Measurements from ENCODE around the gene RABEPK. TPM values are rescaled to one million over a fixed set of nuclear protein-coding genes. Genes with fewer than 3 reads are reported as not detected.

Gene RABEPK, protein sequence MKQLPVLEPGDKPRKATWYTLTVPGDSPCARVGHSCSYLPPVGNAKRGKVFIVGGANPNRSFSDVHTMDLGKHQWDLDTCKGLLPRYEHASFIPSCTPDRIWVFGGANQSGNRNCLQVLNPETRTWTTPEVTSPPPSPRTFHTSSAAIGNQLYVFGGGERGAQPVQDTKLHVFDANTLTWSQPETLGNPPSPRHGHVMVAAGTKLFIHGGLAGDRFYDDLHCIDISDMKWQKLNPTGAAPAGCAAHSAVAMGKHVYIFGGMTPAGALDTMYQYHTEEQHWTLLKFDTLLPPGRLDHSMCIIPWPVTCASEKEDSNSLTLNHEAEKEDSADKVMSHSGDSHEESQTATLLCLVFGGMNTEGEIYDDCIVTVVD
- 10 to 100 TPM; 11.0 to 17.3 (median 15.4) TPM for total RNA-seq

DNA sequence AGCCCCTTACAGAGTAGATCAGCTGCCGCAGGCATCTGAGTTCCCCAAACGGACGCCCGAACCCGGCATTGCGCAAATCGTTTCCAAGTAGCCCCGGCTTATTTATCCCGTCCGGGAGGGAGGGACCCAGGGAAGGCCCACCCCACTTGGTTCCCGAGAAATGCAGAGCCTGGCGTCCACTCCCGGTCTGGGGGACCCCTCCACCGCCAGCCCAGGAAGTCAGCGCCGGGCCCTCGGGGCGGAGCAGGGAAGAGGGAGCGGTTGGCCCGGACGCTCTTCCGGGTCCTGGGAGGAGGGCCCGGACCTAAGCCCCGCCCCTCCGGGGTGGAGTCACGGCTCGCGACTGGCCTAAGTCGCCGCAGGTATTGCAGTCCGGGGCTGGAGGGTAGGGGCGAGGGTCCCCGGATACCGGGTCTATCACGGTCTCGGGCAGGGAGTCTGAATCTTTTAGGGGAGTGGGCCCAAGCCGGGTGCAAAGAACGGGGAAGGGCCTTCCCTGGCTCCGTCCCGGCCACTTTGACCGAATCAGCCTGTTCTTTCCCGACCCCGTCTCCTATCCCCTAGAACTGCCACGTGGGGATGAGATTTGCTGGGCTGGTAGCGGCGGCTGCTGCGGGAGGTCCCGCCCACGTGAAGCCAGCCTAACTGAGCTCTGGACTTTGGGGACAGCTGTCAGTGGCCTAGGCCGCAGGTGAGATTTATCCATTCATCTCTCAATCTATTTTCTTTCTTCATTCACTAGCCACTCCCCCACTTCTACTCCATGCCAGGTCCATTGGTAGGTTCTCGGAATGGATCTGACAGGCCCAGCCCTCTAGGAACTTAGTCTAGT lies at the start of gene RABEPK:
RABEPK (plus strand) TSS at position 327 of the 832 bp plus-strand sequence. CDS start 2,472 bp downstream, outside the sequence.
- intact Hi-C loops (cut with DNase I) = loop anchor here (5.0 kb wide), 1 partner anchor 42 kb away; the partner anchor contains the start of gene HSPA5
- H3K27ac ChIP-seq = peak within 1 kb of the TSS; percentile 82 to 95 (median 83)
- 0 to 1% methylated on average over 16 to 25 of the region's 51 CpGs for WGBS, 2 donors
- H3K36me3 ChIP-seq = no peaks in the 10 kb centered on the region
- TF ChIP-seq, protein P1, sequence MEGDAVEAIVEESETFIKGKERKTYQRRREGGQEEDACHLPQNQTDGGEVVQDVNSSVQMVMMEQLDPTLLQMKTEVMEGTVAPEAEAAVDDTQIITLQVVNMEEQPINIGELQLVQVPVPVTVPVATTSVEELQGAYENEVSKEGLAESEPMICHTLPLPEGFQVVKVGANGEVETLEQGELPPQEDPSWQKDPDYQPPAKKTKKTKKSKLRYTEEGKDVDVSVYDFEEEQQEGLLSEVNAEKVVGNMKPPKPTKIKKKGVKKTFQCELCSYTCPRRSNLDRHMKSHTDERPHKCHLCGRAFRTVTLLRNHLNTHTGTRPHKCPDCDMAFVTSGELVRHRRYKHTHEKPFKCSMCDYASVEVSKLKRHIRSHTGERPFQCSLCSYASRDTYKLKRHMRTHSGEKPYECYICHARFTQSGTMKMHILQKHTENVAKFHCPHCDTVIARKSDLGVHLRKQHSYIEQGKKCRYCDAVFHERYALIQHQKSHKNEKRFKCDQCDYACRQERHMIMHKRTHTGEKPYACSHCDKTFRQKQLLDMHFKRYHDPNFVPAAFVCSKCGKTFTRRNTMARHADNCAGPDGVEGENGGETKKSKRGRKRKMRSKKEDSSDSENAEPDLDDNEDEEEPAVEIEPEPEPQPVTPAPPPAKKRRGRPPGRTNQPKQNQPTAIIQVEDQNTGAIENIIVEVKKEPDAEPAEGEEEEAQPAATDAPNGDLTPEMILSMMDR (IDR thresholded peaks at IDR 0.05) = no peak
- peak in 1 of 2 donors; percentile 91 for TF ChIP-seq POLR2A (IDR thresholded peaks at IDR 0.05)
- H3K4me1 ChIP-seq = peaks cover 5 to 10% of the 10 kb centered on the region in 2 donors
- H3K4me3 ChIP-seq (replicated peaks in 1 of 3) = peak within 1 kb of the TSS; percentile 24 to 75 (median 47)
- no peaks in the 10 kb centered on the region for H3K9me3 ChIP-seq
- H3K27me3 ChIP-seq = no peaks in the 10 kb centered on the region
- peak; percentile 93 to 95 for DNase-seq

GRCh38 chr9:125151730-125152129 lies 48.6 kb upstream of the RABEPK start:
- intact Hi-C loops (cut with DNase I) = no loop called here
- H3K27ac ChIP-seq = no peak overlapping the region
- peaks cover 35 to 42% of the 10 kb centered on the region in 2 donors for H3K36me3 ChIP-seq
- no peak for DNase-seq
- no peak overlapping the region for H3K4me3 ChIP-seq (replicated peaks in 1 of 3)
- H3K27me3 ChIP-seq = no peaks in the 10 kb centered on the region
- WGBS, 2 donors = 87 to 90% methylated on average over 2 of the region's 2 CpGs
- H3K4me1 ChIP-seq = no peaks in the 10 kb centered on the region
- H3K9me3 ChIP-seq = no peaks in the 10 kb centered on the region
- TF ChIP-seq, protein P1 (IDR thresholded peaks at IDR 0.05) = no peak
- no peak for TF ChIP-seq POLR2A (IDR thresholded peaks at IDR 0.05)

DNA sequence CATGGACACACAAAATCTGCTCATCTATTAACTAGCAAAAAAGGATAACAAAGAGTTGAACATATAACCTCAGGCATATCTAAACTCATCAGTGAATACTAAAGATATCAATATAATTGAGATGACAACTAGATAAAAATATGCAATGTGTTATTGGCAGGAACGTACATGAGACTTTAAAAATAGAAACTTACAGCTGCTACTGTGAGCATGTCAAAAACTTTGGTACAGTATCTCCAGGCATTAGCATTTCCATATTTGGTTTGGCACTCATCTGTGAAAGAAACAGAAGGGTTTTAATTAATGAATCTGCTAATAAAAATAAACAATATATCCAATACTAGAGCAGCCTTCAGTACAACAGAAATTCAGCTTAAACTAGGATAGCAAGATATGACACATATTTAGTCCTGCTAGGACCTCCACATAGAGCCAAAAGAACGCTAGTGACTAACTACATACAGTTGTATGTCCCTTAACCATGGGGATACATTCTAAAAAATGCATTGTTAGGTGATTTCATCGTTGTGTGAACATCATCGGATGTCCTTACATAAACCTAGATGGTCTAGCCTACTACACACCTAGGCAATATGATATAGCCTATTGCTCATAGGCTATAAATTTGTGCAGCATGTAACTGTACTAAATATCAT lies 46.5 kb upstream of the RABEPK start:
- intact Hi-C loops (cut with DNase I) = no loop called here
- TF ChIP-seq POLR2A (IDR thresholded peaks at IDR 0.05) = no peak
- TF ChIP-seq, protein P1 (IDR thresholded peaks at IDR 0.05) = no peak
- no peaks in the 10 kb centered on the region for H3K4me1 ChIP-seq
- H3K27me3 ChIP-seq = no peaks in the 10 kb centered on the region
- no peak for DNase-seq
- no peak overlapping the region for H3K4me3 ChIP-seq (replicated peaks in 1 of 3)
- 88 to 92% methylated on average over 4 of the region's 4 CpGs for WGBS, 2 donors
- peaks cover 35 to 42% of the 10 kb centered on the region in 2 donors for H3K36me3 ChIP-seq
- H3K9me3 ChIP-seq = no peaks in the 10 kb centered on the region
- H3K27ac ChIP-seq = no peak overlapping the region

DNA sequence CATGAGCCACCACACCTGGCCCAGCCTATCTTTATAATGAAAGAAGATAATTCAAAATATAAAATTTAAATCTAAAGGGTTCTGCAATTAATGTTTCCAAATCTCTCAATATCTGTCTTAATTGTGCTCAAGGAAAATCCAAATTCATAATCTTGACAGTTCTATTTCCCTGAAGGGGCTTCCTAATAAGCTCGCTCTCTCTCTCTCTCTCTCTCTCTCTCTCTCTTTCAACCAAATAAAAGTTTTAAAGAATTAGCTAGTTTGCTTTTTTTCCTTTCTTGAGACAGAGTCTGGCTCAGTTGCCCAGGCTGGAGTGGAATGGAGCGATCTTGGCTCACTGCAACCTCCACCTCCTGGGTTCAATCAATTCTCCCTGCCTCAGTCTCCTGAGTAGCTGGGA lies 43.8 kb upstream of the RABEPK start:
- peaks cover 18 to 20% of the 10 kb centered on the region in 2 donors for H3K36me3 ChIP-seq

More for the DNA sequence above, 43.8 kb upstream of the RABEPK start:
- Histone ChIP-seq H3K4me3 (replicated peaks in 1 of 3) (no peak overlapping the region), H3K27me3 (no peaks in the 10 kb centered on the region), H3K4me1 (peaks cover 6 to 9% of the 10 kb centered on the region in 2 donors), H3K27ac (no peak overlapping the region), H3K9me3 (no peaks in the 10 kb centered on the region)
- 74 to 96% methylated on average over 2 of the region's 2 CpGs for WGBS, 2 donors
- DNase-seq = no peak
- TF ChIP-seq, protein P1 (IDR thresholded peaks at IDR 0.05) = no peak
- TF ChIP-seq POLR2A (IDR thresholded peaks at IDR 0.05) = no peak
- intact Hi-C loops (cut with DNase I) = no loop called here
